ENCODE results near the gene KREMEN1.

Gene KREMEN1

GRCh38 chr22:29147331-29147899 is 74.6 kb downstream of the KREMEN1 start:
- H3K4me3 ChIP-seq (ENCODE audit: low read depth, low read length) = no peak overlapping the region
- no peak for TF ChIP-seq CTCF (IDR thresholded peaks at IDR 0.05; ENCODE audit: insufficient read depth, low read length, missing control alignments)
- POLR2A ChIA-PET = no interaction called here
- DNase-seq (ENCODE audit: low read depth, low spot score) = no peak
- CTCF ChIA-PET = interaction anchor here (2.8 kb wide), 1 partner anchor 98 kb away, joined by 10 read pairs; no protein-coding TSS in a partner anchor

- H3K4me3 ChIP-seq (ENCODE audit: low read depth, low read length) = no peak overlapping the region
- CTCF ChIA-PET = interaction anchor here (2.8 kb wide), 1 partner anchor 97 kb away, joined by 10 read pairs; no protein-coding TSS in a partner anchor
- POLR2A ChIA-PET = no interaction called here
- TF ChIP-seq CTCF (IDR thresholded peaks at IDR 0.05; ENCODE audit: insufficient read depth, low read length, missing control alignments) = no peak
- DNase-seq (ENCODE audit: low read depth, low spot score) = no peak
Observed at GRCh38 chr22:29148036-29148435, 75.2 kb downstream of the KREMEN1 start.

- ChIA-PET POLR2A (no interaction called here), CTCF (interaction anchor here (1.0 to 2.8 kb wide), 2 partner anchors 15 to 96 kb away, joined by 3 to 10 read pairs; no protein-coding TSS in a partner anchor)
- no peak for TF ChIP-seq CTCF (IDR thresholded peaks at IDR 0.05; ENCODE audit: insufficient read depth, low read length, missing control alignments)
- H3K4me3 ChIP-seq (ENCODE audit: low read depth, low read length) = no peak overlapping the region
- DNase-seq (ENCODE audit: low read depth, low spot score) = no peak
Observed at GRCh38 chr22:29148826-29149225, 76.0 kb downstream of the KREMEN1 start.

GRCh38 chr22:29149841-29150555 is 77.2 kb downstream of the KREMEN1 start:
- DNase-seq (ENCODE audit: low read depth, low spot score) = no peak
- H3K4me3 ChIP-seq (ENCODE audit: low read depth, low read length) = no peak overlapping the region
- ChIA-PET POLR2A (no interaction called here), CTCF (interaction anchor here (1.1 to 2.8 kb wide), 3 partner anchors 17 to 95 kb away, joined by 3 to 10 read pairs (median 4); no protein-coding TSS in a partner anchor)
- TF ChIP-seq CTCF (IDR thresholded peaks at IDR 0.05; ENCODE audit: insufficient read depth, low read length, missing control alignments) = no peak

- H3K4me3 ChIP-seq (ENCODE audit: low read depth, low read length) = no peak overlapping the region
- no peak for TF ChIP-seq CTCF (IDR thresholded peaks at IDR 0.05; ENCODE audit: insufficient read depth, low read length, missing control alignments)
- DNase-seq (ENCODE audit: low read depth, low spot score) = no peak
- CTCF ChIA-PET = interaction anchor here (1.1 to 1.6 kb wide), 2 partner anchors 18 to 56 kb away, joined by 3 to 4 read pairs; no protein-coding TSS in a partner anchor
- POLR2A ChIA-PET = no interaction called here
Observed at GRCh38 chr22:29150701-29151100, 77.9 kb downstream of the KREMEN1 start.

GRCh38 chr22:29151316-29151715 is 78.5 kb downstream of the KREMEN1 start:
- no peak for DNase-seq (ENCODE audit: low read depth, low spot score)
- CTCF ChIA-PET = interaction anchor here (1.7 kb wide), 1 partner anchor 94 kb away, joined by 7 read pairs; no protein-coding TSS in a partner anchor
- POLR2A ChIA-PET = no interaction called here
- TF ChIP-seq CTCF (IDR thresholded peaks at IDR 0.05; ENCODE audit: insufficient read depth, low read length, missing control alignments) = no peak
- no peak overlapping the region for H3K4me3 ChIP-seq (ENCODE audit: low read depth, low read length)
